MM.1S (cell line): ENCODE data around the gene HNF4A.

Source experiments
- CTCF ChIP-seq: fragments of 300-600 bp; sonication (generic); IDR thresholded peaks from 2 replicates; pipeline ENCODE4 v1.5.1; 2016; ENCODE audit warnings: antibody characterized with exemption, low read length, mixed read lengths
- EZH2 ChIP-seq: fragments of 300-600 bp; sonication (generic); optimal IDR thresholded peaks from 2 replicates; pipeline ENCODE3; 2017; ENCODE audit warnings: low read depth, mild to moderate bottlenecking, antibody characterized with exemption, low read length, mixed read lengths
- EZH2phosphoT487 ChIP-seq: fragments of 300-600 bp; sonication (generic); IDR thresholded peaks from 2 replicates; pipeline ENCODE4 v1.6.1; 2018; ENCODE audit warnings: antibody characterized with exemption, low read length

- TF ChIP-seq CTCF: no peak
- no peak for TF ChIP-seq EZH2
- TF ChIP-seq EZH2phosphoT487: no peak
These were observed 4.9 kb upstream of the HNF4A start for GRCh38 chr20:44350567-44350966.
